Ovary (tissue), 3 donors: ENCODE measurements around the gene RAB10.

Experiments
- CTCF ChIP-seq, 3 donors: fragments of 450-650 bp in 2 of 3; fragments of 200-600 bp in 1 of 3; IDR thresholded peaks; one replicate each; pipeline versions ENCODE4 v1.5.1 to v1.8.0; 2016 to 2022; ENCODE audit warnings: antibody characterized with exemption in 3 of 3, mild to moderate bottlenecking in 1 of 3
- EP300 ChIP-seq: sonication (generic); formaldehyde crosslinking; IDR thresholded peaks from one replicate; pipeline ENCODE4 v1.6.1; 2017; ENCODE audit warnings: antibody characterized with exemption
- POLR2A ChIP-seq: fragments of 450-650 bp; IDR thresholded peaks from one replicate; pipeline ENCODE4 v1.6.1; 2017; ENCODE audit warnings: antibody characterized with exemption, mild to moderate bottlenecking, moderate library complexity
- donor health status: DM: no; HTN: no; CAD: no.

DNA sequence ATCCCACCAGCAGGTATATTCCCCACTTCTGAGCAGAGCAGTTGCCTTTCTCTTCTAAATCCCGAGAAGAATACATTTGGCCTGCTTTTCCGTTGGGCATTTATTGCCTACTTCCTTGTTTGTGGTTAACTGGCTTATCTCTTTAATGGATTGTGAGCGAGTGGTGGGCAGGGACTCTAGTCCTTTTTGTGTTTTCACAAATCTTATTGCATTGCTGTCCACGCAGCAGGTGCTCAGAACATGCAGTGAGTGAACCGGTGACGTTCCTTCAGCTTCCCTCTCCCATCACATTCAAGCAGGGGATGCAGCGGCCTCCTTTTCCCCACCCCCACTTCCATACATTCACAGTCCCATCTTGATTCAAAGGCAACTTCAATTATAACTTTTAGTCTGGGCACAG, 110.1 kb downstream of the RAB10 start:
- TF ChIP-seq CTCF (IDR thresholded peaks at IDR 0.05) (no peak), POLR2A (no peak), EP300 (no peak)
